Kidney (tissue), 14 donors: ENCODE results near the gene WDFY2. TPM values are rescaled to one million over a fixed set of nuclear protein-coding genes. Genes with fewer than 3 reads are reported as not detected.
"Not testable (repeated sequence)": the region's sequence is repeated elsewhere in the genome, so short reads cannot be mapped to it uniquely, and the experiment has no call there.

Source experiments
- DNase-seq, 5 donors: peaks; one replicate each; pipeline ENCODE4 v3.0.0-alpha.2; 2013 to 2020
- FAIRE-seq: peaks from 2 replicates; lab custom pipeline; 2012; peaks lifted over from hg19 to GRCh38; lab: Jason Lieb, UNC
- H3K27ac ChIP-seq, 2 donors: one replicate each; pipeline ENCODE4 v1.7.0; 2013; ENCODE audit warnings: low read depth in 2 of 2, low read length in 2 of 2, inconsistent platforms in 1 of 2
- H3K27me3 ChIP-seq: one replicate; pipeline ENCODE4 v1.7.1; 2013; ENCODE audit warnings: low read length, inconsistent platforms; ENCODE audit not compliant: control insufficient read depth, insufficient read depth
- H3K36me3 ChIP-seq, 3 donors: one replicate each; pipeline versions ENCODE4 v1.7.0 to v1.7.1; 2013; ENCODE audit warnings: low read length in 3 of 3, control low read depth in 1 of 3, inconsistent platforms in 1 of 3; ENCODE audit not compliant: insufficient read depth in 3 of 3, control insufficient read depth in 2 of 3
- H3K4me1 ChIP-seq, 3 donors: one replicate each; pipeline versions ENCODE4 v1.7.0 to v1.7.1; 2013; ENCODE audit warnings: low read length in 3 of 3, inconsistent platforms in 1 of 3, low read depth in 1 of 3; ENCODE audit not compliant: control insufficient read depth in 2 of 3, insufficient read depth in 2 of 3
- H3K4me3 ChIP-seq, 3 donors: one replicate each; pipeline versions ENCODE4 v1.7.0 to v1.8.1; 2013; ENCODE audit warnings: low read length in 3 of 3, control low read depth in 1 of 3, inconsistent platforms in 1 of 3
- H3K9ac ChIP-seq, 3 donors: one replicate each; pipeline versions ENCODE4 v1.7.0 to v1.7.1; 2013; ENCODE audit warnings: low read length in 3 of 3, control low read depth in 1 of 3, inconsistent platforms in 1 of 3
- H3K9me3 ChIP-seq, 3 donors: one replicate each; pipeline versions ENCODE4 v1.7.0 to v1.7.1; 2013; ENCODE audit warnings: low read length in 3 of 3, control low read depth in 1 of 3, inconsistent platforms in 1 of 3; ENCODE audit not compliant: control insufficient read depth in 2 of 3, insufficient read depth in 1 of 3
- CTCF ChIP-seq: IDR thresholded peaks from 3 replicates; pipeline ENCODE4 v1.5.1; 2012; ENCODE audit warnings: mild to moderate bottlenecking, moderate library complexity, borderline replicate concordance; ENCODE audit not compliant: insufficient read depth; ENCODE audit errors: extremely low read depth
- intact Hi-C: fragments of 100-400 bp; cut with DNase I; formaldehyde crosslinking; loops from one replicate; pipeline ENCODE4 v1.11.1; 2022
- polyA plus RNA-seq: library from polyadenylated mRNA; stranded (reverse); fragments of 350-450 nt; fragmentation: Illumina TruSeq; extraction: RNeasy Lipid Tissue Mini Kit (QIAGEN cat#74804); gene quantifications from one replicate; pipeline ENCODE4 v1.2.3, GENCODE V29; 2014; ENCODE audit warnings: low read depth, low replicate concordance; ENCODE audit not compliant: insufficient read depth
- total RNA-seq: library from RNA; stranded (reverse); fragmentation: NEBNext Ultra II Directional; extraction: Animal tissue kit (Norgen Biotek cat#: 25700); gene quantifications from one replicate; pipeline ENCODE4 v1.2.1, GENCODE V29; 2021
- donor health status: control.
- donor health status: control.
- donor health status: control.
- donor health status: control.
- donor health status: control.
- donor health status: DM: yes; HTN: yes; CAD: no.
- donor health status: Normal renal cell carcinoma (clear cell type).

WDFY2 gene
- total and polyA plus RNA-seq, 2 donors from 2014 or later, result 4.8 to 13.0 TPM

- Histone ChIP-seq H3K27me3 (no peaks in the 10 kb centered on the region), H3K4me1 (peaks cover 2 to 10% (median 7%) of the 10 kb centered on the region in 3 donors), H3K4me3 (no peak overlapping the region), H3K9me3 (no peaks in the 10 kb centered on the region), H3K27ac (peak overlapping the region in 1 of 2 donors; percentile 52), H3K36me3 (no peaks in the 10 kb centered on the region), H3K9ac (no peak overlapping the region)
- no peak for FAIRE-seq
- DNase-seq, result no peak
- intact Hi-C loops, result no loop called here
- no peak for TF ChIP-seq CTCF
These were observed 6.1 kb downstream of the WDFY2 start for GRCh38 chr13:51590231-51590970.

- Histone ChIP-seq H3K4me3 (peak overlapping the region in 2 of 3 donors; percentile 7 to 10), H3K27me3 (no peaks in the 10 kb centered on the region), H3K4me1 (peaks cover 0 to 11% (median 5%) of the 10 kb centered on the region in 3 donors), H3K9ac (no peak overlapping the region), H3K36me3 (no peaks in the 10 kb centered on the region), H3K27ac (peak overlapping the region in 1 of 2 donors; percentile 52), H3K9me3 (no peaks in the 10 kb centered on the region)
- intact Hi-C loops, result no loop called here
- FAIRE-seq (no peak), DNase-seq (peak in 2 of 5 donors; percentile 47 to 51)
- no peak for TF ChIP-seq CTCF
These were observed 6.8 kb downstream of the WDFY2 start for GRCh38 chr13:51590971-51591627.

GRCh38 chr13:51591938-51592337, 7.7 kb downstream of the WDFY2 start:
- H3K36me3 ChIP-seq, FAIRE-seq, DNase-seq, intact Hi-C loops, H3K9ac ChIP-seq, H3K4me3 ChIP-seq, H3K9me3 ChIP-seq, H3K27me3 ChIP-seq: not testable (repeated sequence)
- Histone ChIP-seq H3K4me1 (peaks cover 0 to 11% (median 8%) of the 10 kb centered on the region in 3 donors), H3K27ac (peak overlapping the region in 1 of 2 donors; percentile 8)

GRCh38 chr13:51594432-51594831, 10.2 kb downstream of the WDFY2 start:
- DNase-seq, result no peak
- peaks cover 0 to 11% (median 11%) of the 10 kb centered on the region in 3 donors for H3K4me1 ChIP-seq
- H3K27me3 ChIP-seq, result no peaks in the 10 kb centered on the region
- no peak for FAIRE-seq
- no peak for TF ChIP-seq CTCF
- no peak overlapping the region for H3K27ac ChIP-seq
- no peak overlapping the region for H3K4me3 ChIP-seq
- no peaks in the 10 kb centered on the region for H3K9me3 ChIP-seq
- intact Hi-C loops, result no loop called here
- H3K36me3 ChIP-seq, result no peaks in the 10 kb centered on the region
- no peak overlapping the region for H3K9ac ChIP-seq
